Suprapubic skin (tissue), 4 donors: ENCODE data around the gene CYP2W1. TPM values are rescaled to one million over a fixed set of nuclear protein-coding genes. Genes with fewer than 3 reads are reported as not detected.

Source experiments
- DNase-seq, 2 donors: peaks; one replicate each; pipeline ENCODE4 v3.0.0-alpha.2; 2019; ENCODE audit warnings: low spot score in 2 of 2
- H3K27ac ChIP-seq: fragments of 200-600 bp; sonication (generic); one replicate; pipeline ENCODE4 v1.5.1; 2019
- H3K27me3 ChIP-seq: fragments of 200-600 bp; sonication (generic); one replicate; pipeline ENCODE4 v1.5.1; 2019
- H3K36me3 ChIP-seq: fragments of 200-600 bp; sonication (generic); one replicate; pipeline ENCODE4 v1.5.1; 2019
- H3K4me1 ChIP-seq: fragments of 200-600 bp; sonication (generic); one replicate; pipeline ENCODE4 v1.5.1; 2019
- H3K4me3 ChIP-seq: fragments of 200-600 bp; sonication (generic); one replicate; pipeline ENCODE4 v1.5.1; 2019; ENCODE audit warnings: mild to moderate bottlenecking
- H3K9me3 ChIP-seq: fragments of 200-600 bp; sonication (generic); one replicate; pipeline ENCODE4 v1.5.1; 2019
- EP300 ChIP-seq: sonication (generic); formaldehyde crosslinking; IDR thresholded peaks from one replicate; pipeline ENCODE4 v1.6.1; 2017; ENCODE audit warnings: antibody characterized with exemption
- POLR2A ChIP-seq, 2 donors: fragments of 450-650 bp; IDR thresholded peaks; one replicate each; pipeline ENCODE4 v1.6.1; 2017; ENCODE audit warnings: antibody characterized with exemption in 2 of 2, mild to moderate bottlenecking in 2 of 2, moderate library complexity in 2 of 2
- POLR2AphosphoS5 ChIP-seq, 3 donors: sonication (generic); formaldehyde crosslinking; IDR thresholded peaks; one replicate each; pipeline ENCODE4 v1.6.1; 2017; ENCODE audit warnings: antibody characterized with exemption in 3 of 3
- WGBS: methylation state at CpG from one replicate; pipeline ENCODE4 v1.1.5; 2018; 5-methylcytosine and 5-hydroxymethylcytosine counted together
- total RNA-seq, 4 donors: library from RNA; depleted of rRNA; stranded (reverse); fragments of >200 nt; gene quantifications; one replicate each; pipeline ENCODE4 v1.1.0, GENCODE V29; 2016
- TF ChIP-seq, protein P1 (sequence below), 2 donors: fragments of 200-600 bp in 1 of 2; fragments of 450-650 bp in 1 of 2; sonication (generic) in 1 of 2; IDR thresholded peaks; one replicate each; pipeline ENCODE4 v1.5.1; 2016 to 2019; ENCODE audit warnings: antibody characterized with exemption in 2 of 2, mild to moderate bottlenecking in 1 of 2, moderate library complexity in 1 of 2

CYP2W1 gene
- total RNA-seq, 4 donors from 2014 or later: 13.3 to 20.8 (median 15.4) TPM

- Histone ChIP-seq H3K9me3 (no peaks in the 10 kb centered on the region), H3K27ac (no peak overlapping the region), H3K4me3 (no peak overlapping the region), H3K27me3 (no peaks in the 10 kb centered on the region), H3K4me1 (peaks cover 51% of the 10 kb centered on the region), H3K36me3 (peaks cover 21% of the 10 kb centered on the region)
- TF ChIP-seq, protein P1, sequence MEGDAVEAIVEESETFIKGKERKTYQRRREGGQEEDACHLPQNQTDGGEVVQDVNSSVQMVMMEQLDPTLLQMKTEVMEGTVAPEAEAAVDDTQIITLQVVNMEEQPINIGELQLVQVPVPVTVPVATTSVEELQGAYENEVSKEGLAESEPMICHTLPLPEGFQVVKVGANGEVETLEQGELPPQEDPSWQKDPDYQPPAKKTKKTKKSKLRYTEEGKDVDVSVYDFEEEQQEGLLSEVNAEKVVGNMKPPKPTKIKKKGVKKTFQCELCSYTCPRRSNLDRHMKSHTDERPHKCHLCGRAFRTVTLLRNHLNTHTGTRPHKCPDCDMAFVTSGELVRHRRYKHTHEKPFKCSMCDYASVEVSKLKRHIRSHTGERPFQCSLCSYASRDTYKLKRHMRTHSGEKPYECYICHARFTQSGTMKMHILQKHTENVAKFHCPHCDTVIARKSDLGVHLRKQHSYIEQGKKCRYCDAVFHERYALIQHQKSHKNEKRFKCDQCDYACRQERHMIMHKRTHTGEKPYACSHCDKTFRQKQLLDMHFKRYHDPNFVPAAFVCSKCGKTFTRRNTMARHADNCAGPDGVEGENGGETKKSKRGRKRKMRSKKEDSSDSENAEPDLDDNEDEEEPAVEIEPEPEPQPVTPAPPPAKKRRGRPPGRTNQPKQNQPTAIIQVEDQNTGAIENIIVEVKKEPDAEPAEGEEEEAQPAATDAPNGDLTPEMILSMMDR (IDR thresholded peaks at IDR 0.05): no peak
- TF ChIP-seq EP300: no peak
- no peak for TF ChIP-seq POLR2A (IDR thresholded peaks at IDR 0.05)
- TF ChIP-seq POLR2AphosphoS5 (IDR thresholded peaks at IDR 0.05): no peak
- 76% methylated on average over 23 of the region's 31 CpGs for WGBS
- DNase-seq: no peak
Observed at GRCh38 chr7:1025743-1026581, 43.0 kb downstream of the CYP2W1 start.

DNA sequence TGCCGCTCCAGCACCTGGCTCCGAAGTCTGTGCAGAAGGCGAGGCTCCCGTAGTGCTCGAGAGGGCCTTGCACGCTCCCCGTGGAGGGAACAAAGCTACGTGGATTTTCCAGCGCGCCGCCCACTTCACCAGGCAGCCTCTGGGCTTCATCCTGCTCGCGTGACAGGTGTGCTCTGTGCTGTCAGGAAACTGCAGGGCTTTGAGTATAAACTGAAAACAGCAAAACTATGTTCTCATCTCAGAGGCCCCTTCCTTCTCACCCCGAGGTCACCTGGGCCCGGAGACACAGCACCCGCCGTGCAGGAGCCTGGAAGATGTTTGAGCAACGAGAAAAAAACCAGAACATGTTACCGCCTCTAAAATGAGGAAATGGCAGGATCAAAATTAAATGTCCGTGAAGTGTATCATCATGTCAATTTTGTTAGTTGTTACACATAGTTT lies 43.8 kb downstream of the CYP2W1 start:
- DNase-seq: no peak
- H3K4me3 ChIP-seq: peak overlapping the region; percentile 84
- no peak overlapping the region for H3K27ac ChIP-seq
- TF ChIP-seq EP300: no peak
- no peak for TF ChIP-seq POLR2AphosphoS5 (IDR thresholded peaks at IDR 0.05)
- no peak for TF ChIP-seq POLR2A (IDR thresholded peaks at IDR 0.05)
- TF ChIP-seq, protein P1 (IDR thresholded peaks at IDR 0.05): no peak
- no peaks in the 10 kb centered on the region for H3K9me3 ChIP-seq
- H3K36me3 ChIP-seq: peaks cover 14% of the 10 kb centered on the region
- no peaks in the 10 kb centered on the region for H3K27me3 ChIP-seq
- H3K4me1 ChIP-seq: peaks cover 51% of the 10 kb centered on the region
- WGBS: 87% methylated on average over 20 of the region's 20 CpGs

DNA sequence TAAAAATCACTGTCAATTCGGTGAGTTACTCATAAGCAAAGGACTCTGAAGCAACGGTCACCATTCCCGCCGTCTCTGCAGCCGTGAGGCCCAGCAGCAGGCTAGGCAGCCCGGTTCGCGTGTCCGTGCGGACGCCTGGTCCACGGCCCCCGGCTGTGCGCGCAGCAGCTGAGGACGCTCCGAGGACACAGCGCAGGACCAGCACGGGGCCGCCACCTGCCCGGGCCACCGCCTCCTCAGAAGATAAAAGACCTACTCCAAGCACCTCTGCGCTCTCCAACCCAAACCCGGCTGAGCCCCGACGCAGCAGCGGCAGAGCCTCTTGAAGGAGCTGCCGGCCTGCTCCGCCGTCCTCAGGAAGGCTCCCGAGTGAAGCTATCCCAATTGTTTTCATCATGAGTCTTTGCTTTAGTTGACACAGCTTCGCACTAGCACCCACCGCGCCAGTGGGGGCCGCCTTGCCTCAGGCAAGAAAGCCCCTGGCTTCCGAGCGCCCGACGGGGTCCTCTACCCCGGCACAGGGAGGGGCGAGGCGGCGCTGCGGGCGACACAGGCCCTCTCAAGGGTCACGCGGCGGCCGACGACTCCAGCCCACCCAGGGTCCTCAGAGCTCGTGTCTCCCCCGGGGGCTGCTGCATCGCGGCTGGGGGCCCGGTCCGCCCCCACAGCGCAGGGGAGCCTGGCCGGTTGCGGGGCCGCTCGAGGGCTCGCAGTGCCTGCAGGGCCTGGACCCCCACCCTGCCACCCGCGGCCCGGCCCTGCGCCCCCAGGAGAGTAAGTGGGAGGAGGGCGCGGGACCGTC lies 44.5 kb downstream of the CYP2W1 start:
- no peak for DNase-seq
- no peak for TF ChIP-seq POLR2A (IDR thresholded peaks at IDR 0.05)
- TF ChIP-seq, protein P1 (IDR thresholded peaks at IDR 0.05): no peak
- TF ChIP-seq POLR2AphosphoS5 (IDR thresholded peaks at IDR 0.05): no peak
- no peak for TF ChIP-seq EP300
- peak overlapping the region; percentile 86 for H3K27ac ChIP-seq
- peaks cover 11% of the 10 kb centered on the region for H3K36me3 ChIP-seq
- H3K9me3 ChIP-seq: no peaks in the 10 kb centered on the region
- WGBS: 75% methylated on average over 22 of the region's 69 CpGs
- peak overlapping the region; percentile 84 for H3K4me3 ChIP-seq
- peaks cover 51% of the 10 kb centered on the region for H3K4me1 ChIP-seq
- H3K27me3 ChIP-seq: no peaks in the 10 kb centered on the region

GRCh38 chr7:1028044-1028770 lies 45.2 kb downstream of the CYP2W1 start:
- peak; percentile 87 to 89 for DNase-seq
- no peaks in the 10 kb centered on the region for H3K9me3 ChIP-seq

More at GRCh38 chr7:1028044-1028770, 45.2 kb downstream of the CYP2W1 start:
- peak in 1 of 2 donors; percentile 33 for TF ChIP-seq POLR2A (IDR thresholded peaks at IDR 0.05)
- TF ChIP-seq EP300: no peak
- peak in 1 of 3 donors; percentile 26 for TF ChIP-seq POLR2AphosphoS5 (IDR thresholded peaks at IDR 0.05)
- TF ChIP-seq, protein P1 (IDR thresholded peaks at IDR 0.05): no peak
- H3K4me3 ChIP-seq: peak overlapping the region; percentile 84
- H3K27ac ChIP-seq: peak overlapping the region; percentile 86
- no peaks in the 10 kb centered on the region for H3K27me3 ChIP-seq
- 0% methylated on average over 18 of the region's 77 CpGs for WGBS
- peaks cover 51% of the 10 kb centered on the region for H3K4me1 ChIP-seq
- H3K36me3 ChIP-seq: peaks cover 8% of the 10 kb centered on the region
